Aorta (tissue), 5 donors: Measurements from ENCODE around the gene RAB3GAP2. TPM values are rescaled to one million over a fixed set of nuclear protein-coding genes. Genes with fewer than 3 reads are reported as not detected.
"Not testable (repeated sequence)": the region's sequence is repeated elsewhere in the genome, so short reads cannot be mapped to it uniquely, and the experiment has no call there.

Experiments
- ATAC-seq: fragments of 200-7000 bp; cut with Tn5 transposase; one replicate; pipeline ENCODE4 v1.9.1; 2022; ENCODE audit warnings: moderate library complexity; ENCODE audit not compliant: low FRiP score
- DNase-seq, 2 donors: peaks; one replicate each; pipeline ENCODE4 v3.0.0-alpha.2; 2020
- H3K27ac ChIP-seq, 2 donors: one replicate each; pipeline ENCODE4 v1.5.1; 2013; ENCODE audit warnings: low read length in 2 of 2, mild to moderate bottlenecking in 2 of 2, moderate library complexity in 2 of 2, control low read depth in 1 of 2, inconsistent platforms in 1 of 2, low read depth in 1 of 2
- H3K27me3 ChIP-seq, 2 donors: one replicate each; pipeline ENCODE4 v1.6.1; 2013; ENCODE audit warnings: control low read depth in 1 of 2, low read length in 1 of 2, mild to moderate bottlenecking in 1 of 2, moderate library complexity in 1 of 2; ENCODE audit not compliant: insufficient read depth in 2 of 2, control insufficient read depth in 1 of 2
- H3K36me3 ChIP-seq, 2 donors: one replicate each; pipeline ENCODE4 v1.6.1; 2013; ENCODE audit warnings: control low read depth in 1 of 2, low read length in 1 of 2, mild to moderate bottlenecking in 1 of 2; ENCODE audit not compliant: insufficient read depth in 2 of 2, control insufficient read depth in 1 of 2
- H3K4me1 ChIP-seq, 2 donors: one replicate each; pipeline ENCODE4 v1.6.1; 2013; ENCODE audit warnings: low read length in 2 of 2, control low read depth in 1 of 2, mild to moderate bottlenecking in 1 of 2, moderate library complexity in 1 of 2; ENCODE audit not compliant: insufficient read depth in 2 of 2, control insufficient read depth in 1 of 2
- H3K4me3 ChIP-seq, 2 donors: one replicate each; pipeline ENCODE4 v1.5.1; 2013; ENCODE audit warnings: low read length in 2 of 2, control low read depth in 1 of 2, mild to moderate bottlenecking in 1 of 2
- H3K9me3 ChIP-seq: one replicate; pipeline ENCODE4 v1.6.1; 2013; ENCODE audit warnings: mild to moderate bottlenecking, low read length; ENCODE audit not compliant: control insufficient read depth
- WGBS, 2 donors: extraction: QIAGEN DNeasy Blood & Tissue Kit; methylation state at CpG; one replicate each; pipeline ENCODE4 v1.1.7; 2013; 5-methylcytosine and 5-hydroxymethylcytosine counted together
- intact Hi-C, 2 donors: fragments of 100-400 bp; cut with DNase I; formaldehyde crosslinking; loops; one replicate each; pipeline versions ENCODE4 v1.14.2 to v1.15.0; 2022
- polyA plus RNA-seq, 2 donors: library from polyadenylated mRNA; stranded (reverse); fragments of 200-250 nt; gene quantifications; one replicate each; pipeline ENCODE4 v1.2.3, GENCODE V29; 2013
- total RNA-seq, 2 donors: library from RNA; stranded (reverse); fragmentation: NEBNext Ultra II Directional; extraction: Animal tissue kit (Norgen Biotek cat#: 25700); gene quantifications; one replicate each; pipeline ENCODE4 v1.2.1, GENCODE V29; 2021
- donor health status: healthy with polysubstance abuse.
- donor health status: Bipolar disorder and iron deficiency.
- donor health status: DM: no; HTN: no; CAD: no.
- donor health status: DM: no; HTN: no; CAD: no.
- donor health status: DM: yes; HTN: yes; CAD: no.

Gene RAB3GAP2
- total and polyA plus RNA-seq, 4 donors = 6.4 to 44.2 (median 26.3) TPM

GRCh38 chr1:220313576-220313975 lies 41.3 kb upstream of the RAB3GAP2 start:
- H3K27me3 ChIP-seq = no peaks in the 10 kb centered on the region
- intact Hi-C loops = no loop called here
- WGBS, 2 donors = 61 to 78% methylated on average over 1 of the region's 1 CpG
- DNase-seq (no peak), ATAC-seq (no peak)
- no peak overlapping the region for H3K4me3 ChIP-seq
- no peak overlapping the region for H3K27ac ChIP-seq
- no peaks in the 10 kb centered on the region for H3K36me3 ChIP-seq
- H3K4me1 ChIP-seq = no peaks in the 10 kb centered on the region
- H3K9me3 ChIP-seq = peaks cover 2% of the 10 kb centered on the region

GRCh38 chr1:220310147-220310546 lies 37.9 kb upstream of the RAB3GAP2 start:
- H3K27me3 ChIP-seq, ATAC-seq, H3K9me3 ChIP-seq, H3K36me3 ChIP-seq, H3K27ac ChIP-seq, intact Hi-C loops, H3K4me3 ChIP-seq, DNase-seq, H3K4me1 ChIP-seq: not testable (repeated sequence)
- 92 to 96% methylated on average over 4 of the region's 4 CpGs for WGBS, 2 donors

GRCh38 chr1:220307607-220308006 lies 35.4 kb upstream of the RAB3GAP2 start:
- DNase-seq (no peak), ATAC-seq (no peak)
- intact Hi-C loops = no loop called here
- Histone ChIP-seq H3K4me3 (no peak overlapping the region), H3K4me1 (no peaks in the 10 kb centered on the region), H3K27ac (no peak overlapping the region), H3K36me3 (no peaks in the 10 kb centered on the region), H3K9me3 (no peaks in the 10 kb centered on the region), H3K27me3 (no peaks in the 10 kb centered on the region)
- 81 to 90% methylated on average over 3 of the region's 3 CpGs for WGBS, 2 donors

GRCh38 chr1:220306339-220306738 lies 34.1 kb upstream of the RAB3GAP2 start:
- WGBS, 2 donors = 81 to 94% methylated on average over 1 of the region's 1 CpG
- no peak for DNase-seq
- no peaks in the 10 kb centered on the region for H3K4me1 ChIP-seq

GRCh38 chr1:220303871-220304270 lies 31.6 kb upstream of the RAB3GAP2 start:
- Histone ChIP-seq H3K9me3 (no peaks in the 10 kb centered on the region), H3K27me3 (no peaks in the 10 kb centered on the region), H3K4me1 (no peaks in the 10 kb centered on the region), H3K36me3 (no peaks in the 10 kb centered on the region), H3K27ac (no peak overlapping the region), H3K4me3 (no peak overlapping the region)
- 89 to 90% methylated on average over 4 of the region's 4 CpGs for WGBS, 2 donors
- intact Hi-C loops = no loop called here
- ATAC-seq = no peak
- DNase-seq = no peak

More at GRCh38 chr1:220306339-220306738, 34.1 kb upstream of the RAB3GAP2 start:
- no peaks in the 10 kb centered on the region for H3K36me3 ChIP-seq
- no peak overlapping the region for H3K27ac ChIP-seq
- ATAC-seq = no peak
- intact Hi-C loops = no loop called here
- no peaks in the 10 kb centered on the region for H3K9me3 ChIP-seq
- no peaks in the 10 kb centered on the region for H3K27me3 ChIP-seq
- no peak overlapping the region for H3K4me3 ChIP-seq

- intact Hi-C loops = no loop called here
Observed at GRCh38 chr1:220301630-220302029, 29.4 kb upstream of the RAB3GAP2 start.

GRCh38 chr1:220300442-220301121 lies 28.3 kb upstream of the RAB3GAP2 start:
- Histone ChIP-seq H3K36me3 (no peaks in the 10 kb centered on the region), H3K4me1 (no peaks in the 10 kb centered on the region), H3K4me3 (peak overlapping the region in 1 of 2 donors; percentile 2), H3K27ac (peak overlapping the region in 1 of 2 donors; percentile 48), H3K9me3 (no peaks in the 10 kb centered on the region), H3K27me3 (no peaks in the 10 kb centered on the region)
- DNase-seq (peak; percentile 81 to 89), ATAC-seq (peak; percentile 92)
- WGBS, 2 donors = 2 to 5% methylated on average over 7 of the region's 7 CpGs
- intact Hi-C loops = no loop called here

More at GRCh38 chr1:220301630-220302029, 29.4 kb upstream of the RAB3GAP2 start:
- Histone ChIP-seq H3K36me3 (no peaks in the 10 kb centered on the region), H3K9me3 (no peaks in the 10 kb centered on the region), H3K4me1 (no peaks in the 10 kb centered on the region), H3K4me3 (no peak overlapping the region), H3K27me3 (no peaks in the 10 kb centered on the region), H3K27ac (no peak overlapping the region)
- WGBS, 2 donors = 27 to 33% methylated on average over 2 of the region's 2 CpGs
- DNase-seq (no peak), ATAC-seq (no peak)

- DNase-seq = no peak
- intact Hi-C loops = no loop called here
- WGBS, 2 donors = 97% methylated on average over 7 of the region's 7 CpGs
Observed at GRCh38 chr1:220299337-220299736, 27.1 kb upstream of the RAB3GAP2 start.

GRCh38 chr1:220298470-220299205 lies 26.4 kb upstream of the RAB3GAP2 start:
- Histone ChIP-seq H3K36me3 (no peaks in the 10 kb centered on the region), H3K27ac (no peak overlapping the region), H3K4me3 (no peak overlapping the region), H3K9me3 (no peaks in the 10 kb centered on the region), H3K4me1 (no peaks in the 10 kb centered on the region), H3K27me3 (no peaks in the 10 kb centered on the region)
- ATAC-seq = no peak
- WGBS, 2 donors = 81 to 88% methylated on average over 9 of the region's 9 CpGs
- no peak for DNase-seq
- intact Hi-C loops = no loop called here

More at GRCh38 chr1:220299337-220299736, 27.1 kb upstream of the RAB3GAP2 start:
- no peak for ATAC-seq
- Histone ChIP-seq H3K27ac (no peak overlapping the region), H3K9me3 (no peaks in the 10 kb centered on the region), H3K4me1 (no peaks in the 10 kb centered on the region), H3K27me3 (no peaks in the 10 kb centered on the region), H3K36me3 (no peaks in the 10 kb centered on the region), H3K4me3 (no peak overlapping the region)
